Fibroblast of peridontal ligament (primary cell): ENCODE results near the gene GBF1.
"Not testable (repeated sequence)": the region's sequence is repeated elsewhere in the genome, so short reads cannot be mapped to it uniquely, and the experiment has no call there.

ENCODE experiments used
- DNase-seq: peaks from one replicate; pipeline ENCODE4 v3.0.0-alpha.2; 2010; ENCODE audit errors: extremely low read depth

The GBF1 gene

DNA sequence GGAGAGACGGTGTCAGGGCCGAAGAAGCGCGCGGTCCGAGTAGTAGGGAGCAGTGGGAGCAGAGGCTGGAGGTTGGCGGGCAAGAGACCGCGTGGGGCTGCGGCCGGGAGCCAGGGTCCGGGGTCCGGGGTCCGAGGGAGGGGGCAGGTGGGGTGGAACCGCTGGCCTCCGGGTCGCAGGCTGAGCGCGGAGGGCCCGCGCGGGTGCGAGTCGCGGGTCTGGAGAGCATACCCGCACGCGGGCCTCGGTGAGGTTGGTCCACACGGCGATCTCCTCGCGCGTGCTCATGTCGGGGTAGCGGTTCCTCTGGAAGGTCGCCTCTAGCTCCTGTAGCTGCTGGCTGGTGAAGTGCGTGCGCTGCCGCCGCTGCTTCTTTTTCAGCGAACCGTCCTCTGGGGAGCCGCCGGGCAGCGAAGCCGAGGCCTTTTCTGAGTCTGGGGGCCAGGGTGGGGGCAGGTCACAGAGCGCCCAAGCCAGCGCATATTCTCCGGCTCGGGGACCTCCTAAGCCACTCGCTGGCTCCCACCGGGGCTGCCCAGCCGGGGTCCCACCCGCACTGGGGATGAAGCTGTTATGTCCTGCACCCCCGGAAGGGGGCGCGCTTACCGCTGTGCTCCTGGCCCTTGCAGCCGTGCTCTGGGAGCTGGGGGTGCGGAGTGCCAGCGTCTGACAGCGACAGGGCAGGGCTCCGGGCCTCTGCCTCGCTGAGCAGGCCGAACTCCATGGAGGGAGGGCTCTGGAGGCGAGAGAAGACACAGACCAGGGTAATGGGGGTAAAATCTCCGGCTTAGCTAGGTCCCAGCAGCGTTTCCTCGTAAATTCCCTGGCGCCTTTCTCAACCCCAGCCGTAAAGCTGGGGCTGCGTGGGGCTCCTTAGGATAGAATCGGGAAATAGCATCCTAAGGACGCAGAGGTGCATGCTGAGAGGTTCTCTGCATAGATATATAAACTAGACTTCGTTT, 13.7 kb upstream of the GBF1 start:
- DNase-seq: no peak

DNA sequence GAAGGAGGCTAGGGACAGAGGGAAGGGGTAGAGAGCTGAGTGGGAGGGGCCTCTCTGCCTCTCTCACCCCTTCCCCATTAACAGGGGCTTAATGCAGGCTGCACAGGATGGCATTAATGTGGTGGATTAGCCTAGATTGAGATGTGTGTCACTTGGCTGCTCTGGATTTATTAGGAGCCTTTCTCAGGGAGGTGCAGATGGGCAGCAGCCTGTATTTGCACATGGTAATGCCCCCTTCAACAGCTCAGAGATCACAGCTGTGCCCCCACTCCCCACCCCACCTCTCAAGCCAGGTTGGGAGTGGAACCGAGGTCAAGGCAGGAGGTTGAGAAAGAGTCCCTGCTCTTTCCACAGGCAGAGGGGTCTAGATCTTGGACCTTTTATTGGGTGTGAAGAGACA, 11.3 kb upstream of the GBF1 start:
- DNase-seq: no peak

DNA sequence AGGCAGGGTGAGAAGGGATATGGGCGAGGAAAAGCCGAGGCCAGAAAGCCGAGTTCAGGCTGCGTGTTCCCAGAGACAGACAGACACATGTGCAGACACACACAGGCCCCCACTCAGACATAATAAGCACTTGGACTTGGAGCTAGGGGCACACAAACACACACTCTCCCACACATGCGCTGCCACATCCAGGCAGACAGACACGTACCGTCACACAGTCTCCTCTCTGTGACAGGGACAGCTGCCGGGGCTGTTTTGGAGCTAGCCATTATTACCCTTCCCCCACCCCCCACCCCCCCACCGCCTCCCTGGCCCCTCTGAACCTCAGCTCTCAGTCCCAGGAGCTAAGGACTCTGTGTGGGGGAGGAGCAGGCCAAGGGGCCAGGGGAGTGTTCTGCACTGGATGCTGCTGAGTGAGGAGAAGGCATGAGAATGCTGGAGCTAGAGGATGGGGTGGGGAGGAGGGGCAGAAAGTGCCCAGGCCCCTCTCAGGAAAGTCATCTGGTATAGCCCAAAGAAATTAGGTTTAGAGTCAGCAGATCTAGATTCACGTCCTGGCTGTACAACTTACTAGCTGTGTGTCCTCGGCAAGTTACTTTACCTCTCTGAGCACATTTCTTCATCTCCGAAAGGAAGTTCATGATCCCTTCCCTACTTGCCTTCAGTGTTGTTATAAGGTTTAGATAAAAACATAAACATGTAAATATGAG, 10.3 kb upstream of the GBF1 start:
- no peak for DNase-seq

DNA sequence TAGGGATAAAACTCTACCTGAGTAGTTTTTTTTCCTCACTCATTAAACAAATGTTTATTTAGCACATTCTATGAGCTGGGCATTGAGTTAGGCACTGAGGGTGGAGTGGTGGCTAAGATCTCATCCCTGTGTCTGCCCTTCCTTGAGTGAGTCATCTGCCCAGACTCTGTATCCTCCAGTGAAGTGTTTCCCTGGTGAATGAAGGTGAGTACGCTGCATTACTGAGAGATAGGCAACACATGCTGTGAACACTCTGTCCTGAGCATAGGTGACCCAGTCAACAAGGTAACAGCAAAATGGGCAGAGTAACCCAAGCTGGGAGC, 9.8 kb upstream of the GBF1 start:
- no peak for DNase-seq

DNA sequence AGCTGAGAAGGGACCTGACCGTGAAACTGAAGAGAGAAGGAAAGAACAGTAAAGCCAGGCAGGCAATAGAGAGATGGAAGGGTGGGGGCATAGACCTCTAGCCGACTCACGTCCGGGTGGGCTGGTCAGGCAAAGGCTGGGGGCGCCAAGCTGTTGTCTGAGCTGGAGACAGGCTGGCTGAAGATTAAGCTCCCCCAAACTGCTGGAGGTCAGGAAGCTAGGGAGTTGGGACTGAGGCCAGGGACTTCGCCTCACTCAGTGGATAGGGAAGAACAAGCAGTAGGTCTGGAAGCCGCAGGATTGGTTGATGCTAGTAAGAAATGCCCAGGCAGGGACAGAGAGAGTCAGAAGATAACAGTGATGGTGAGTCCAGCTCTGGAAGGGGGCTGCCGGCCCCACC, 9.3 kb upstream of the GBF1 start:
- DNase-seq: no peak

DNA sequence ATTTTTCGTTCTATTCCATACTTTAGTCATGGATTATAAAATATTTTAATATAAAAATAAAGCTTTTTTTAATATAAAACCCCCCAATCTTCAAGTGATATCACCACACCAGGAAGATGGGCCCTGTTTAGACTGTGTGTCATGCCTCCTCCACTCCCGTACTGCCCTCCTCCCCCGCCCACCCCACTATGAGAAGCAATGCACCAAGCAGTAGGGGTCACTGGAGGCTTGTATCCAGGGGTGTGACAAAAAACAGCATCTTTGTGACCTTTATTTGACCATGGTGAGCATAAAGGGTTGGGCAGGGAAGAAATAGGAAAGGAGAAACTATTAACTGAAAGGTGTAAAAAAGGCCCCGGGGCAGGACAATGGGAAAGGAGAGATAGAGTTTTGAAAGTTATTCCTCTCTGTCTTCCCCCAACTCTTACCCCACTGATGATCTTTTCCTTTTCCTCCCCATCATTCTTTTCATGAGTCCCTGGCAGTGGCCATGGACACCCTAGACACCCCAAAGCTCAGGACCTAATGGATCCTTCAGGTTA, 7.5 kb upstream of the GBF1 start:
- no peak for DNase-seq

DNA sequence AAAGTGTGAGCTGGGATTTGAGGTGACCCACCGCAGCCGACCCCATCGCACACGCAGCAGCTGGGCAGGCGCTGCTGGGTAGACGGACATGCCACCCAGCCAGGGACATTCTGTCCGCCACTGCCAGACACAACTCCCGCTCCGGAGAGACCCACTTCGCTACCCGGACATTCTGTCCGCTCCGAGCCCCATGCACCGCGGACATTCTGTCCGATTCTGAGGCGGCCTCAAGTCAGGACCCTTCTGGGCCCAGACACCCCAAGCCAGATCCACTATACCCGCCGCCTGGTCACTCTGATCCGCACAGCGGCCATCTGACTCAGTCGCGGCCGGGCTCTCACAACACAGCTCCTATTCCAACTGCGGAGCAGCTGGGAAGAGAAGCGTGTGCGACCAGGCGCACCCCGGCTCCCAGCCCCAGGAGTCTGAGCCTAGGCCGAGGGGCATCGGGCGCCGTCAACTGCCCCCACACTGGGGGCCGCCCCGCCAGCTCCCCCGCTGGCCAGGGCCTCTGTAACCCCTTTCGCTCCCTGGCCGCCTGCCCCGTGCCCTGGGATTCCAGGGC, 4.8 kb upstream of the GBF1 start:
- no peak for DNase-seq

DNA sequence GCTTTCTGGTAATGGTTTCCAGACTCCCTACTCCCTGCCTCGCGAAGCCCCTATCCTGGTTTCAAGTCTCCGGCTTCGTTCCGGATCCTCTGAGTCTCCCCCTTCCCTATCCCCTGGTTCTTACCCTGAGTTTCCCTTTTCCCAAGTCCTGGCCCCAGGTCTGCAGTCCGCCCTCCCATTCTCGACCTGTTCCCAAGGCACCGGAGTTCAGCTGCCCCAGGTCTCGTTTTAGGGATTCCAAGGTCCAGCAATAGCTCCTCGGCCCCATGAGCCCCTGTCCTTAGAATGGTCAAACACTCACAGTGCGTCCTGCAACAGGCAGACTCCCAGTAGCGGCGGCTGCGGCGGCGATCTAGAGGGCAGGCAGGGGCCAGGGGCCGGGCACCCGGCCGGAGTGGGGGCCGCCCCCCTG, 4.3 kb upstream of the GBF1 start:
- DNase-seq: no peak

DNA sequence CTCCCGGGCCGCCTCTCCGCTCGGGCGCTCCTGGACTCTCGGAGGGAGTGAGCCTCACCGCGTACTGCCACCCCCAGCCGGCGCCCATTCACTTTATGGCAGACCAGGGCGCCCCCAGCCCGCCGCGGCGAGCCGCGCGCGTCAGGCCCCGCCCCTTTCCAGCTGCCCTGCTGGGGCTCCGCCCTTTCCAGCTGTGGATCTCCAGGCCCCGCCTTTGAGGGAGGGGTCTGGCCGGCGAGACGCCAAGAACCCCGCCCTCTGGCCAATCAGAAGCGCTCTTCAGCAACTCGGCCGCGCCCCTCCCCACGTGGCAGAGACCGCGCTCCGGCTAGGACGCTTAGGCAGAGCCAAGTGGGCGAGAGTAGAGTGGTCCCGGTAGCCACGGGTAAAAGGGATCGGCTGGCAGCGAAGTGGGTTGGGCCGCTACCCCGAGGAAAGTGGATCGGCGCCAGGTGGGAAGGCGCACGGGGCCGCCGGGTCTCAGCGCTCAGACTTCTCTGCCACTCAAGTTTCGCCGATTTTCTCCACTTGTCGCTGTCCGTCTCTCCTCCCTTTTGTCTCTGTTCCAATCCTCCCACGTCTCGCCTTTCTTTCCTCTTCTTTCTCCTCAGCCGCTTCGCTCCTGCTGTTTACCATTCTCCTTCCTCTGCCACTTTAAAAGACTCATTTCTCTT, 3.8 kb upstream of the GBF1 start, which contains the start of gene PITX3:
TSS of gene PITX3 (minus strand) at position 69 of the 674 bp plus-strand sequence. CDS start 9,432 bp downstream, outside the sequence.
- DNase-seq: peak; percentile 86

DNA sequence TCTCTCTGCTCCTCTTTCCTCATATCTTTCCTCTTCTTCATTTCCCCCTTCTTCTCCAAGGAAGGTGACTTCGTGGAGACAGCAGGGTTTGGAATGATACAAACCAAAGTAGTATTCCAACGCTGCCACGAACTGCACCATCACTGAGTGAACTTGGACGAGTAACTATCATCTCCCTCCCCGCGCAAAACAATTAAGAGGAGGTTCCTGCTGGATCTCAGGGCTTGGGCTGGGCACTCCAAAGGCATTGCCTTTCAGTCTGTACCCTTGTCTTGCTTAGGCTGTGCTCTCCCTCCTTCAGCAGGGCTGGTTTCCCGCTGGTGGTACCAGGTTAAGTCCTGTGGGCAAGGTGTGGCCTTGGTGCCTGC, 3.2 kb upstream of the GBF1 start:
- no peak for DNase-seq

DNA sequence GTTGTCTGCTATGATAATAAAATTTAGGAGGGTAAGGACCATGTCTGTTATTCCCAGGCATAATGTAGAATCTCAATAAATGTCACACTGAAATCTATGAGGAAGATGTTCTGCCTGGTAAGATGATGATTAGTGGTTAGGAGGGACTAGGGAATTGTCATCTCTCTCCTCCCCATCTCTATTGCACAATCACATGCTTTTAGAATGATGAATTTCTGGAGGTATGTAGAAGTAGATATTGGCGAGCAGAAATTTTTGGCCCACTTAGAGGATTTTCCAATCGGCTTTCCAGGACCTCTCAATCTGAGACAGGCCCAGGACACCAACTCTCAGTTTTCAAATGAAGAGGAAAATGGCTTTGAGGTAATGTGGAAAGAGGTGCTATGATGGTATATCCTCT, 2.0 kb upstream of the GBF1 start:
- peak; percentile 75 for DNase-seq

DNA sequence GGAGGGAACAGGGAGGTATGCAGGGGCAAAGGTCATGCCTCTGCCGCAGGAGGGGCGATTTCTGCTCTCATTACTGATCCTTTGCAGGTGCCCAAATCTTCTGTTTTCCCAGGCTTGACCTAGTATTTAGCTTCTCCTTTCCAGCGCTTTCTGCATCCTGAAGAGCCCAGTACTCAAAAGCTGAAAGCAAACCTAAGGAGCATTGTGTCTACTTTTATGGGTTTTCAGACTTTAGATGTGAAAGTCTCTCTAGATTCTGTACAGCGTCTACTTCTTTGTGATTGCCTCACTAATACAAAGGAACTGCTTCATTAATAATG, 560 bp downstream of the GBF1 start:
- no peak for DNase-seq

DNA sequence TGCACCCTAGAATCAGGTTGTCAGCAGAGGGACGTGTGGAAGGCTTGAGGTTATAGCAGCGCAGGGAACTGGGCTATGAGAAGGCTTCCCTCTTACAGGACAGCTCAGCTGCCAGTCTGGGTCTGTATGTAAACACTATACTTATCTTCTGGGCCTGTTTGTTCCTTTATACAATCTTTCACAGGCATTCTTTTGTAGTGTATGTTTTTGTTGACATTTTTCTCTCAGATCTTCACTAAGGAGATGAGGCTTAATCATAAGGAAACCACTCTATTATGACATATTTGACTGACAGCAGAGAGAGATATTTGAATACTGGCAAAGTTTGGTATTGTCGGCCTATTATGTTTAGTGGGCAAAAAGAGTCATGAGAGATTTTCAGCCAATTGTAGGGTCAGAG, 929 bp downstream of the GBF1 start:
- no peak for DNase-seq

DNA sequence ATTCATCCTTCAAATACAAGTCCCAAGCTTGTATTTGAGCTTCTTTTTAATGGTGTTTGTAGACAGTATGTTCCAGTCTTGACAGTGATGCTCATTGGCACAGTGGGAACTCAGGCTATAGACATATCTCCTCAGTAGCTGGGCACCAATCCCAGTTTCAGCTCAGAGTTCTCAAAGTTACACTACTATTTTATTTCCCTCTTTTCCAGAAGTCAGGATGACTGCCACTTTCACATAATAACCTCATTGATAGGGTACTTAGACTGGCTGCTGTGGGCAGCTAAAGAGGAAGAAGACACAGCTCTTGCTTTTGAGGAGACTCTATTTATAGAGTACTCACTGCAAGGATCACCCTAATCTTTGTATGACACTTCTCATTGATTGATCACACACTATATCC, 2.4 kb downstream of the GBF1 start:
- DNase-seq: no peak

DNA sequence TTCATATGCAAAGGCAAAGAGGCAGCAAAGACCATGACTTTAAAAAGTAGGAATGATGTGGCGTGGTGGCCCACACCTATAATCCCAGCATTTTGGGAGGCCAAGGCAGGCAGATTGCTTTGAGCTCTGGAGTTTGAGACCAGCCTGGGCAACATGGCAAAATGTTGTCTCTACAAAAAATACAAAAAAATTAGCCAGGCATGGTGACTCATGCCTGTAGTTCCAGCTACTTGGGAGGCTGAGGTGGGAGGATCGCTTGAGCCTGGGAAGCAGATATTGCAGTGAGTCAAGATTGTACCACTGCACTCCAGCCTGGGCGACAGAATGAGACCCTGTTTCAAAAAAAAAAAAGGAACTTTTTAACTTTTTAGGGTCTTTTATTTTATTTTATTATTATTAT, 7.2 kb downstream of the GBF1 start:
- DNase-seq: not testable (repeated sequence)

DNA sequence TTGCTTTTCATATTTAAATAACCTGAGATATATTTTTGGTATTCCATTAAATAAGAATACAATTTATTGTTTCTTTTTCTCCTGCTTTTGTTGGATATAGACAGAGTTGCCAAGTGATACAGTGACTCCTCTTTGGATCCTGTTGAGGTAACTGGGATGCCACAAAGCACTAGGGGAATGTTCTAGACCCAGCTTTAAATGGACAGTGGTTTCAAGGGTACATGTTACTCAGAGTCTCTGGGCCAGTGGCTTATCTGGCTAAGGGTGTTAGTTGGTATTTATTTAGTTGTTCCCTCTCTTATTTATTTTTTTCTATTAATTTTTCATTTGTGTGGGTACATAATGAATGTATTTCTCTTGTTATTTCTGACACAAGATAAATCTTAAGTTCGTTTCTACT, 9.1 kb downstream of the GBF1 start:
- DNase-seq: no peak

DNA sequence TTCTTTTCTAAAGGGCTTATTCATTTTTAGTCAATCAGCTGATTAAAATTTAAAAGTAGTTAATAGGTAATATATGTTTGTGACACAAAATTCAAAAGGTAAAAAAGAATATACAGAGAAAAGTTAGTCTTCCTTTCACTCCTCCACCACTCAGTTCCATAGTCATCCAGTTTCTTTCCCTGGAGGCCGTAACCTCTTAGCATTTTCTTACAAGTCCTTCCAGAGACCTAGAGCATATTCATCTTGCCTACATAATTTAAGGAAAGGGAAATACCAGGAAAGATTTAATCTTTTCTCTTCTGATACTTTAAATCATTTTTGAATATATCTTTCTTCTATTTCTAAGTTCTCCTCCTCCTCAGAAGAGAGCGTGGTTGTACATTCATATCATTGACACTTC, 10.1 kb downstream of the GBF1 start:
- no peak for DNase-seq

DNA sequence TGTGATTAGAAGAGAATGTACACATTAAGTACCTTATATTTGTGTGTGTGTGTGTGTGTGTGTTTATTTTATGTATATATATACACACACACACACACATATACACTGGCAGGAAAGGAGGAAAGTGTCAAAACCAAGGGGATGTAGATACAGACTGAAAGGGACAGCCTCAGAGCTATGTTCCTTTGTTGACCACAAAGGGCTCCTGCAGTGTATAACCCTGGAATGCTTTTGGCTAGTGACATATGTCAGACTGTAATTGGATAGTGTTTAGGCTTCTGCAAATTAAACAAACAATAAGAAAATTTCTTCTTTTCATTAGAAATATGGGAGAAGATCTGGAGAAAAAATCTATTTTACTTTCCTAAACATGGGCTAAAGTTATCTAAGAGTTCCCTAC, 15.9 kb downstream of the GBF1 start:
- DNase-seq: no peak

DNA sequence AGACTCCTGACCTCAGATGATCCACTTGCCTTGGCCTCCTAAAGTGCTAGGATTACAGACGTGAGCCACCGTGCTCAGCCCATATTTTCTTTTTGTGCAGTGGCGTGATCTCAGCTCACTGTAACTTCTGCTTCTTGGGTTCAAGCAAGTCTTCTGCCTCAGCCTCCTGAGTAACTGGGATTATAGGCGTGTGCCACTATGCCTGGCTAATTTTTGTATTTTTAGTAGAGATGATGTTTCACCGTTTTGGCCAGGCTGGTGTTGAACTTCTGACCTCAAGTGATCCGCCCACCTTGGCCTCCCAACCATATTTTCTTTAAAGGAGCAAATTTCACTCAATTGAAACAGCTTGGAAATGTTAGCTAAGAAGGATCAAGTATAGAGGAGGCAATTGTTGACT, 16.5 kb downstream of the GBF1 start:
- peak; percentile 49 for DNase-seq

DNA sequence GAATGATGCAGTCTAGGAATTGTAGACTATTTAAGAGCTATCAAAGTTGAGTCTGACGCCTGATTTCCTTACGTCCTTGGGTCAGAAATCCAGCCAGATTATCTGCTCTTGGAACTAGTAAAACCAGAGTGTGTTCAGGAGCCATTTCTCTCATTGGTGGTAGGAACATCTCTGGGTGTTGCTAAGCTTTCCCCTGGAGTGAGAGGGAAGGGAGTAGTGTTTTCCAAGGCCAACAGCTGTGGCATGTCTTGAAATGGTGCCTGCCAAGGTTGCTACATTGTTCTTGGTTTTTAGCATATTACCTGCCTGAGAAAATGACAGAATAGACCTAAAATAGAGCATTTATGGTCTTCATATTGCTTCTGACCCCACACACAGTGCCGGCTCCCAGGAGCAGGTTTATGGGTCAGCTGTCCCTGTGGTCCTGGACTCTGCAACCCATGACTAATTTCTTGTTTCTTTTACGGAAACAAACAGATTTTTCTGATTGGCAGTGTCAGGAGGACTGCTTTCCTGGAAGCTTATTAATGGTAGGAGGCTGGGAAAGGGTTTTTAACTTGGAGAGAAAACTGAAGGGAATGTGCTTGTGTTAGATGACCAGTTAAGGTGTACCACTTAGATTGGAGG, 17.5 kb downstream of the GBF1 start:
- no peak for DNase-seq

DNA sequence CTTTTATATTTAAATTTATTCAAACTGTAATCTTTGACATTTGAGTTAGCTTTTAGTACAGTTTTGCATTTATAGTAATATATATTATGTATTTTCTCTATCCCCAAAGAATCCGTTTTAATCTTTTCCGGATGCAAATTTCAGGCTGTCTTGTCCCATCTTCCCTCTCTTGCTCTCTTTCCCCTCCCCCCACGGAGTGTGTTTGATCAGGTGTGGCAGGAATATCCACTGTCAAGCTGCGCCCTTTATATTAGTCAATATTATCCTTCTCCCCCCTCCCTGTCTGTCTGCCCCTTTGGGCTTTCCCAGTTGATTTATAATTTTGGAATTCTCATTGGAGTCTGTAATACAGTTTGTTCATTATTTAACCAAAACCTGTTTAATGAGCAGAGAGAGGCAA, 19.0 kb downstream of the GBF1 start:
- DNase-seq: no peak

DNA sequence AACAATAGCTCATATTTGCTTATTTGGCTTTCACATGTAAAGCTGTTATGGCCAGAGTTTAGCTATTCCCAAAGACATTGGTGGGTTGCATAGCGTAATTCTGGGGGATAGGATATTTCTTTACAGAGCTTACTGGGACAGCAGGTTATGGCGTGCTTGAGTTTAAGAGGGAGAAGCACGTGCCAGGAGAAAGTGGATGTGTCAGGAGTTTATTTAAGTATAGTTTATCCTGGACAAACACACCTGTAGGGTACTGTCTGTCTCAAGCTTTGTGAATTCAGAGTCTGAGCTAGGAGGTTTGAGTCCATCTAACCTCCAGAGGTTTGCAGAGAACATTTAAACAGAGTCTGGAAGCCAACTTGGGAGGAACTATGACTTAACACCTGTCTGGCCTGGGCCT, 21.3 kb downstream of the GBF1 start:
- DNase-seq: no peak
